Measurements from ENCODE around the gene PNKP. TPM values are rescaled to one million over a fixed set of nuclear protein-coding genes. Genes with fewer than 3 reads are reported as not detected.

The PNKP gene
- total RNA-seq, 1 donor from 2014 or later = 57.6 TPM

- DNase-seq (ENCODE audit: low spot score) = no peak
Observed at GRCh38 chr19:49890349-49891311, 23.3 kb upstream of the PNKP start.

GRCh38 chr19:49889687-49890348, 22.4 kb upstream of the PNKP start:
- peak; percentile 94 for DNase-seq (ENCODE audit: low spot score)

- no peak for DNase-seq (ENCODE audit: low spot score)
Observed at GRCh38 chr19:49889038-49889686, 21.8 kb upstream of the PNKP start.

GRCh38 chr19:49888510-49888824, 21.1 kb upstream of the PNKP start:
- no peak for DNase-seq (ENCODE audit: low spot score)

- no peak for DNase-seq (ENCODE audit: low spot score)
Observed at GRCh38 chr19:49887665-49888509, 20.5 kb upstream of the PNKP start.

- DNase-seq (ENCODE audit: low spot score) = no peak
Observed at GRCh38 chr19:49887037-49887664, 19.8 kb upstream of the PNKP start.

- DNase-seq (ENCODE audit: low spot score) = no peak
Observed at GRCh38 chr19:49884760-49885159, 17.4 kb upstream of the PNKP start.

- no peak for DNase-seq (ENCODE audit: low spot score)
Observed at GRCh38 chr19:49884109-49884508, 16.7 kb upstream of the PNKP start.

- no peak for DNase-seq (ENCODE audit: low spot score)
Observed at GRCh38 chr19:49883094-49883493, 15.7 kb upstream of the PNKP start.

- DNase-seq (ENCODE audit: low spot score) = no peak
Observed at GRCh38 chr19:49882643-49883042, 15.3 kb upstream of the PNKP start.

- DNase-seq (ENCODE audit: low spot score) = no peak
Observed at GRCh38 chr19:49881672-49882394, 14.5 kb upstream of the PNKP start.

- no peak for DNase-seq (ENCODE audit: low spot score)
Observed at GRCh38 chr19:49881186-49881585, 13.8 kb upstream of the PNKP start.

- no peak for DNase-seq (ENCODE audit: low spot score)
Observed at GRCh38 chr19:49880162-49880869, 12.9 kb upstream of the PNKP start.

GRCh38 chr19:49879243-49879963, 12.0 kb upstream of the PNKP start:
- no peak for DNase-seq (ENCODE audit: low spot score)

- DNase-seq (ENCODE audit: low spot score) = no peak
Observed at GRCh38 chr19:49878744-49879070, 11.3 kb upstream of the PNKP start.

GRCh38 chr19:49877879-49878743, 10.7 kb upstream of the PNKP start:
- DNase-seq (ENCODE audit: low spot score) = peak; percentile 99

GRCh38 chr19:49877020-49877878, 9.9 kb upstream of the PNKP start, which contains the start of the genes AKT1S1 and TBC1D17:
TSS of gene AKT1S1 (minus strand) at chr19:49877355. CDS start at chr19:49873295, 4,060 bp downstream.
TSS of gene TBC1D17 (plus strand) at chr19:49877702. CDS start at chr19:49877724, 22 bp downstream.
- DNase-seq (ENCODE audit: low spot score) = peak; percentile 99

Data from mesenteric fat pad (tissue), 1 donor.